Heart right ventricle (tissue), 16 donors: ENCODE measurements around the gene CNR2. TPM values are rescaled to one million over a fixed set of nuclear protein-coding genes. Genes with fewer than 3 reads are reported as not detected.
A peak's percentile ranks its signal among the peaks of the same experiment; 100 is the strongest.
"Not testable (repeated sequence)": the region's sequence is repeated elsewhere in the genome, so short reads cannot be mapped to it uniquely, and the experiment has no call there.

ENCODE experiments used
- ATAC-seq, 8 donors: fragments of 200-7000 bp; cut with Tn5 transposase; one replicate each; pipeline ENCODE4 v1.9.1; 2020; ENCODE audit warnings: mild to moderate bottlenecking in 8 of 8, moderate library complexity in 8 of 8, moderate number of reproducible peaks in 1 of 8
- DNase-seq, 2 donors: peaks; one replicate each; pipeline ENCODE4 v3.0.0-alpha.2; 2020
- H3K27ac ChIP-seq, 10 donors: fragments of 200-600 bp; sonication (generic) in 2 of 10; one replicate each; pipeline versions ENCODE4 v1.5.0 to v1.8.0; 2020 to 2022; ENCODE audit warnings: mild to moderate bottlenecking in 3 of 10
- H3K27me3 ChIP-seq, 7 donors: fragments of 200-600 bp; one replicate each; pipeline ENCODE4 v1.8.0; 2021 to 2022; ENCODE audit warnings: mild to moderate bottlenecking in 2 of 7
- H3K36me3 ChIP-seq, 9 donors: fragments of 200-600 bp; sonication (generic) in 1 of 9; one replicate each; pipeline versions ENCODE4 v1.5.0 to v1.8.0; 2020 to 2022; ENCODE audit warnings: mild to moderate bottlenecking in 2 of 9
- H3K4me1 ChIP-seq, 9 donors: fragments of 200-600 bp; sonication (generic) in 1 of 9; one replicate each; pipeline versions ENCODE4 v1.5.0 to v1.8.0; 2020 to 2022; ENCODE audit warnings: mild to moderate bottlenecking in 4 of 9
- H3K4me3 ChIP-seq, 10 donors: fragments of 200-600 bp; sonication (generic) in 2 of 10; one replicate each; pipeline versions ENCODE4 v1.5.0 to v1.8.0; 2020 to 2022; ENCODE audit warnings: mild to moderate bottlenecking in 7 of 10, moderate library complexity in 2 of 10
- H3K9me3 ChIP-seq, 11 donors: fragments of 200-600 bp in 10 of 11; sonication (generic) in 2 of 11; one replicate each; pipeline versions ENCODE4 v1.5.0 to v1.8.0; 2013 to 2022; ENCODE audit warnings: mild to moderate bottlenecking in 2 of 11, control low read depth in 1 of 11, moderate library complexity in 1 of 11
- CTCF ChIP-seq, 9 donors: fragments of 200-600 bp; sonication (generic) in 2 of 9; IDR thresholded peaks; one replicate each; pipeline versions ENCODE4 v1.5.0 to v1.8.0; 2021 to 2022; ENCODE audit warnings: antibody characterized with exemption in 9 of 9, mild to moderate bottlenecking in 5 of 9, moderate library complexity in 1 of 9
- WGBS, 2 donors: extraction: QIAGEN DNeasy Blood & Tissue Kit; methylation state at CpG; one replicate each; pipeline ENCODE4 v1.1.7; 2013; ENCODE audit warnings: inconsistent platforms in 1 of 2; 5-methylcytosine and 5-hydroxymethylcytosine counted together
- intact Hi-C, 10 donors: fragments of 100-400 bp; cut with DNase I; formaldehyde crosslinking; loops; one replicate each; pipeline versions ENCODE4 v1.11.1 to v1.14.2; 2022
- polyA plus RNA-seq, 2 donors: library from polyadenylated mRNA; stranded (reverse); fragments of 200-250 nt; gene quantifications; one replicate each; pipeline ENCODE4 v1.2.3, GENCODE V29; 2013
- total RNA-seq, 10 donors: library from RNA; stranded (reverse); fragmentation: NEBNext Ultra II Directional in 3 of 10; extraction: Animal tissue kit (Norgen Biotek cat#: 25700) in 3 of 10; gene quantifications; one replicate each; pipeline versions ENCODE4 v1.2.1 to v1.2.4, GENCODE V29; 2021 to 2023
- donor health status: Arrhythmogenic right ventricular cardiomyopathy.
- donor health status: ischemic (EF 13 %, LVEDD 7.1; RV severe dilation, severe dysfunction).
- donor health status: healthy with polysubstance abuse.
- donor health status: DM: no; HTN: yes; CAD: no.
- donor health status: DM: no; HTN: no; CAD: no.
- donor health status: ischemic (EF 25% LVEDD 6.9; RV normal size, moderate dysfunction).
- donor health status: ischemic (EF 25% LVEDD 5.7; RV mildly dilated, moderate dysfunction).
- donor health status: healthy.
- donor health status: DM: yes; HTN: yes; CAD: no.
- donor health status: Ischemic cardiomyopathy.
- donor health status: ischemic (EF 35%, LVEDD 5.7; RV mildly dilated, moderate dysfunction).
- donor health status: nonischemic (EF 11% LVEDD 7.7; RV severe dilation, severe dysfunction).
- donor health status: DM: yes; HTN: yes; CAD: no.
- donor health status: PGD.
- donor health status: ischemic (EF 29% LVEDD 5.4; RV normal size, mild dysfunction).
- donor health status: nonischemic (EF 23%, LVEDD 6.1; RV moderate dilation, normal function).

The CNR2 gene
- total and polyA plus RNA-seq, 12 donors, result 0.01 to 0.19 TPM; not detected in 10

GRCh38 chr1:23902321-23903278 lies 10.6 kb downstream of the CNR2 start:
- Histone ChIP-seq H3K9me3 (no peaks in the 10 kb centered on the region), H3K36me3 (no peaks in the 10 kb centered on the region), H3K27me3 (peaks cover 0 to 54% (median 45%) of the 10 kb centered on the region in 7 donors), H3K4me3 (peak overlapping the region in 9 of 10 donors; percentile 29 to 47 (median 40)), H3K4me1 (peaks cover 0 to 10% (median 4%) of the 10 kb centered on the region in 9 donors), H3K27ac (no peak overlapping the region)
- no peak for TF ChIP-seq CTCF (IDR thresholded peaks at IDR 0.05)
- 15 to 16% methylated on average over 84 to 92 of the region's 92 CpGs for WGBS, 2 donors
- DNase-seq (no peak), ATAC-seq (peak in 3 of 8 donors; percentile 38 to 47 (median 43))
- intact Hi-C loops, result loop anchor here in 1 of 10 donors (10.0 kb wide), 1 partner anchor 88 kb away; no protein-coding TSS in a partner anchor

- ATAC-seq, H3K36me3 ChIP-seq, H3K27ac ChIP-seq, DNase-seq, H3K4me3 ChIP-seq, H3K9me3 ChIP-seq: not testable (repeated sequence)
- Histone ChIP-seq H3K27me3 (peaks cover 0 to 32% (median 30%) of the 10 kb centered on the region in 7 donors), H3K4me1 (peaks cover 0 to 34% (median 4%) of the 10 kb centered on the region in 9 donors)
- intact Hi-C loops, result loop anchor here in 1 of 10 donors (10.0 kb wide), 1 partner anchor 85 kb away; no protein-coding TSS in a partner anchor
- WGBS, 2 donors, result 70 to 74% methylated on average over 8 of the region's 8 CpGs
Measured at GRCh38 chr1:23900017-23900416, 13.1 kb downstream of the CNR2 start.

- no peaks in the 10 kb centered on the region for H3K9me3 ChIP-seq
- peaks cover 0 to 40% (median 4%) of the 10 kb centered on the region in 9 donors for H3K4me1 ChIP-seq
- ATAC-seq (no peak), DNase-seq (no peak)
- no peak for TF ChIP-seq CTCF (IDR thresholded peaks at IDR 0.05)
- no peak overlapping the region for H3K27ac ChIP-seq
- H3K4me3 ChIP-seq, result no peak overlapping the region
- WGBS, 2 donors, result 74 to 77% methylated on average over 3 of the region's 3 CpGs
- H3K27me3 ChIP-seq, result peaks cover 0 to 23% (median 20%) of the 10 kb centered on the region in 7 donors
- no peaks in the 10 kb centered on the region for H3K36me3 ChIP-seq
- intact Hi-C loops, result no loop called here
Measured at GRCh38 chr1:23899070-23899469, 14.1 kb downstream of the CNR2 start.

GRCh38 chr1:23897083-23897482 lies 16.1 kb downstream of the CNR2 start:
- H3K4me1 ChIP-seq, result peaks cover 0 to 31% (median 0%) of the 10 kb centered on the region in 9 donors
- no peak for ATAC-seq
- intact Hi-C loops, result no loop called here
- peaks cover 0 to 5% (median under 1%) of the 10 kb centered on the region in 7 donors for H3K27me3 ChIP-seq
- DNase-seq, result no peak
- H3K9me3 ChIP-seq, result no peaks in the 10 kb centered on the region
- no peak overlapping the region for H3K27ac ChIP-seq
- no peak for TF ChIP-seq CTCF (IDR thresholded peaks at IDR 0.05)
- H3K36me3 ChIP-seq, result no peaks in the 10 kb centered on the region
- 86 to 92% methylated on average over 6 of the region's 6 CpGs for WGBS, 2 donors
- H3K4me3 ChIP-seq, result no peak overlapping the region
